ENCODE results near the gene KIF3A.

- no peak for TF ChIP-seq POLR2AphosphoS5 (IDR thresholded peaks at IDR 0.05)
- TF ChIP-seq, protein P1, sequence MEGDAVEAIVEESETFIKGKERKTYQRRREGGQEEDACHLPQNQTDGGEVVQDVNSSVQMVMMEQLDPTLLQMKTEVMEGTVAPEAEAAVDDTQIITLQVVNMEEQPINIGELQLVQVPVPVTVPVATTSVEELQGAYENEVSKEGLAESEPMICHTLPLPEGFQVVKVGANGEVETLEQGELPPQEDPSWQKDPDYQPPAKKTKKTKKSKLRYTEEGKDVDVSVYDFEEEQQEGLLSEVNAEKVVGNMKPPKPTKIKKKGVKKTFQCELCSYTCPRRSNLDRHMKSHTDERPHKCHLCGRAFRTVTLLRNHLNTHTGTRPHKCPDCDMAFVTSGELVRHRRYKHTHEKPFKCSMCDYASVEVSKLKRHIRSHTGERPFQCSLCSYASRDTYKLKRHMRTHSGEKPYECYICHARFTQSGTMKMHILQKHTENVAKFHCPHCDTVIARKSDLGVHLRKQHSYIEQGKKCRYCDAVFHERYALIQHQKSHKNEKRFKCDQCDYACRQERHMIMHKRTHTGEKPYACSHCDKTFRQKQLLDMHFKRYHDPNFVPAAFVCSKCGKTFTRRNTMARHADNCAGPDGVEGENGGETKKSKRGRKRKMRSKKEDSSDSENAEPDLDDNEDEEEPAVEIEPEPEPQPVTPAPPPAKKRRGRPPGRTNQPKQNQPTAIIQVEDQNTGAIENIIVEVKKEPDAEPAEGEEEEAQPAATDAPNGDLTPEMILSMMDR (IDR thresholded peaks at IDR 0.05): no peak
These were observed 16.8 kb upstream of the KIF3A start for GRCh38 chr5:132754111-132754510.
